IgD-negative memory B cell (primary cell): ENCODE measurements around the gene HOXC13. TPM values are rescaled to one million over a fixed set of nuclear protein-coding genes. Genes with fewer than 3 reads are reported as not detected.
A peak's percentile ranks its signal among the peaks of the same experiment; 100 is the strongest.

Experiments
- H3K27ac Mint-ChIP-seq, 3 donors: one replicate each; pipeline ENCODE4 v1.8.0; 2020 to 2022; ENCODE audit warnings: mild to moderate bottlenecking in 3 of 3, mixed read lengths in 3 of 3, moderate library complexity in 1 of 3
- H3K27me3 Mint-ChIP-seq: one replicate; pipeline ENCODE4 v1.8.0; 2021; ENCODE audit warnings: mixed read lengths
- H3K36me3 Mint-ChIP-seq: one replicate; pipeline ENCODE4 v1.8.0; 2020; ENCODE audit warnings: mild to moderate bottlenecking, mixed read lengths
- H3K4me1 Mint-ChIP-seq, 3 donors: one replicate each; pipeline ENCODE4 v1.8.0; 2020 to 2022; ENCODE audit warnings: mixed read lengths in 3 of 3, mild to moderate bottlenecking in 1 of 3
- H3K4me3 Mint-ChIP-seq, 4 donors: one replicate each; pipeline ENCODE4 v1.8.0; 2020 to 2022; ENCODE audit warnings: mild to moderate bottlenecking in 4 of 4, mixed read lengths in 4 of 4, moderate library complexity in 3 of 4
- H3K9me3 Mint-ChIP-seq, 3 donors: one replicate each; pipeline ENCODE4 v1.8.0; 2020 to 2021; ENCODE audit warnings: mixed read lengths in 3 of 3, mild to moderate bottlenecking in 1 of 3
- polyA plus RNA-seq: library from polyadenylated mRNA; unstranded; fragments of 300-500 nt; fragmentation: Illumina TruSeq; gene quantifications from one replicate; pipeline ENCODE4 v1.2.3, GENCODE V29; 2021

Gene HOXC13
- polyA plus RNA-seq, 1 donor from 2014 or later: not detected

- H3K9me3 Mint-ChIP-seq: peaks cover 0 to 2% (median 0%) of the 10 kb centered on the region in 3 donors
- no peaks in the 10 kb centered on the region for H3K36me3 Mint-ChIP-seq
- peaks cover 74% of the 10 kb centered on the region for H3K27me3 Mint-ChIP-seq
- H3K4me1 Mint-ChIP-seq: peaks cover 10 to 17% (median 11%) of the 10 kb centered on the region in 3 donors
- H3K27ac Mint-ChIP-seq: peak overlapping the region in 1 of 3 donors; percentile 84
- no peak overlapping the region for H3K4me3 Mint-ChIP-seq
Observed at GRCh38 chr12:53931844-53932581, 6.6 kb upstream of the HOXC13 start.

GRCh38 chr12:53932915-53933314 lies 5.7 kb upstream of the HOXC13 start:
- Mint-ChIP-seq H3K36me3 (no peaks in the 10 kb centered on the region), H3K27ac (peak overlapping the region in 1 of 3 donors; percentile 84), H3K9me3 (peaks cover 0 to 4% (median 0%) of the 10 kb centered on the region in 3 donors), H3K27me3 (peaks cover 77% of the 10 kb centered on the region), H3K4me3 (no peak overlapping the region), H3K4me1 (peaks cover 13 to 25% (median 14%) of the 10 kb centered on the region in 3 donors)

GRCh38 chr12:53935383-53936341 lies 3.0 kb upstream of the HOXC13 start:
- no peaks in the 10 kb centered on the region for H3K36me3 Mint-ChIP-seq
- peaks cover 68% of the 10 kb centered on the region for H3K27me3 Mint-ChIP-seq
- peaks cover 0 to 2% (median 0%) of the 10 kb centered on the region in 3 donors for H3K9me3 Mint-ChIP-seq
- peaks cover 12 to 26% (median 13%) of the 10 kb centered on the region in 3 donors for H3K4me1 Mint-ChIP-seq
- H3K27ac Mint-ChIP-seq: peak overlapping the region; percentile 62 to 81 (median 71)
- H3K4me3 Mint-ChIP-seq: peak overlapping the region in 3 of 4 donors; percentile 27 to 78 (median 64)

GRCh38 chr12:53937099-53937498 lies 1.5 kb upstream of the HOXC13 start:
- peaks cover 12 to 26% (median 13%) of the 10 kb centered on the region in 3 donors for H3K4me1 Mint-ChIP-seq
- H3K4me3 Mint-ChIP-seq: peak overlapping the region in 2 of 4 donors; percentile 47 to 68
- peak overlapping the region; percentile 46 to 81 (median 62) for H3K27ac Mint-ChIP-seq
- H3K36me3 Mint-ChIP-seq: no peaks in the 10 kb centered on the region
- peaks cover 61% of the 10 kb centered on the region for H3K27me3 Mint-ChIP-seq
- peaks cover 0 to 2% (median 0%) of the 10 kb centered on the region in 3 donors for H3K9me3 Mint-ChIP-seq

- Mint-ChIP-seq H3K27ac (peak overlapping the region; percentile 56 to 95 (median 62)), H3K9me3 (peaks cover 0 to 2% (median 1%) of the 10 kb centered on the region in 3 donors), H3K4me1 (peaks cover 12 to 26% (median 13%) of the 10 kb centered on the region in 3 donors), H3K4me3 (peak overlapping the region in 2 of 4 donors; percentile 60 to 68), H3K36me3 (no peaks in the 10 kb centered on the region), H3K27me3 (peaks cover 60% of the 10 kb centered on the region)
Observed at GRCh38 chr12:53937596-53938325, 870 bp upstream of the HOXC13 start.

- peaks cover 62% of the 10 kb centered on the region for H3K27me3 Mint-ChIP-seq
- H3K9me3 Mint-ChIP-seq: peaks cover 0 to 5% (median 1%) of the 10 kb centered on the region in 3 donors
- peak overlapping the region in 1 of 4 donors; percentile 2 for H3K4me3 Mint-ChIP-seq
- no peaks in the 10 kb centered on the region for H3K36me3 Mint-ChIP-seq
- peaks cover 12 to 26% (median 13%) of the 10 kb centered on the region in 3 donors for H3K4me1 Mint-ChIP-seq
- peak overlapping the region; percentile 54 to 76 (median 70) for H3K27ac Mint-ChIP-seq
Observed at GRCh38 chr12:53939141-53940108, 794 bp downstream of the HOXC13 start.

- Mint-ChIP-seq H3K4me1 (peaks cover 5 to 19% (median 9%) of the 10 kb centered on the region in 3 donors), H3K4me3 (no peak overlapping the region), H3K27me3 (peaks cover 65% of the 10 kb centered on the region), H3K36me3 (no peaks in the 10 kb centered on the region), H3K27ac (peak overlapping the region in 2 of 3 donors; percentile 13 to 54), H3K9me3 (peaks cover 0 to 5% (median 1%) of the 10 kb centered on the region in 3 donors)
Observed at GRCh38 chr12:53940443-53941014, 1.9 kb downstream of the HOXC13 start.

GRCh38 chr12:53941187-53941586 lies 2.6 kb downstream of the HOXC13 start:
- Mint-ChIP-seq H3K36me3 (no peaks in the 10 kb centered on the region), H3K4me1 (peaks cover 3 to 13% (median 6%) of the 10 kb centered on the region in 3 donors), H3K27ac (peak overlapping the region in 1 of 3 donors; percentile 2), H3K27me3 (peaks cover 65% of the 10 kb centered on the region), H3K9me3 (peaks cover 0 to 5% (median 1%) of the 10 kb centered on the region in 3 donors), H3K4me3 (no peak overlapping the region)

GRCh38 chr12:53941750-53942149 lies 3.1 kb downstream of the HOXC13 start:
- Mint-ChIP-seq H3K4me3 (no peak overlapping the region), H3K9me3 (peaks cover 0 to 5% (median 1%) of the 10 kb centered on the region in 3 donors), H3K36me3 (no peaks in the 10 kb centered on the region), H3K27me3 (peaks cover 66% of the 10 kb centered on the region), H3K4me1 (peaks cover 3 to 10% (median 6%) of the 10 kb centered on the region in 3 donors), H3K27ac (peak overlapping the region in 1 of 3 donors; percentile 2)

- H3K4me1 Mint-ChIP-seq: peaks cover 0 to 4% (median 0%) of the 10 kb centered on the region in 3 donors
- no peaks in the 10 kb centered on the region for H3K36me3 Mint-ChIP-seq
- H3K4me3 Mint-ChIP-seq: no peak overlapping the region
- H3K9me3 Mint-ChIP-seq: peaks cover 0 to 3% (median 1%) of the 10 kb centered on the region in 3 donors
- no peak overlapping the region for H3K27ac Mint-ChIP-seq
- peaks cover 61% of the 10 kb centered on the region for H3K27me3 Mint-ChIP-seq
Observed at GRCh38 chr12:53942467-53942997, 3.9 kb downstream of the HOXC13 start.

GRCh38 chr12:53944209-53944608 lies 5.6 kb downstream of the HOXC13 start:
- H3K27ac Mint-ChIP-seq: peak overlapping the region in 2 of 3 donors; percentile 46 to 82
- H3K4me1 Mint-ChIP-seq: peaks cover 0 to 7% (median 0%) of the 10 kb centered on the region in 3 donors
- H3K4me3 Mint-ChIP-seq: peak overlapping the region in 2 of 4 donors; percentile 25 to 47

GRCh38 chr12:53944907-53945847 lies 6.5 kb downstream of the HOXC13 start:
- Mint-ChIP-seq H3K27me3 (peaks cover 72% of the 10 kb centered on the region), H3K27ac (peak overlapping the region; percentile 38 to 82 (median 67))

More at GRCh38 chr12:53944209-53944608, 5.6 kb downstream of the HOXC13 start:
- peaks cover 0 to 3% (median 1%) of the 10 kb centered on the region in 3 donors for H3K9me3 Mint-ChIP-seq
- peaks cover 67% of the 10 kb centered on the region for H3K27me3 Mint-ChIP-seq
- H3K36me3 Mint-ChIP-seq: no peaks in the 10 kb centered on the region

More at GRCh38 chr12:53944907-53945847, 6.5 kb downstream of the HOXC13 start:
- Mint-ChIP-seq H3K4me3 (no peak overlapping the region), H3K9me3 (peaks cover 0 to 3% (median 1%) of the 10 kb centered on the region in 3 donors), H3K4me1 (peaks cover 0 to 8% (median 0%) of the 10 kb centered on the region in 3 donors), H3K36me3 (no peaks in the 10 kb centered on the region)
